Neural progenitor cell (in vitro differentiated cells): ENCODE data around the gene PXDC1.

Experiments used
- EZH2 ChIP-seq: fragments of 200-600 bp; sonication (generic); IDR thresholded peaks from 2 replicates; pipeline ENCODE4 v1.6.1; 2017; ENCODE audit warnings: antibody characterized with exemption, mild to moderate bottlenecking, moderate library complexity
- EZH2phosphoT487 ChIP-seq: fragments of 200-600 bp; sonication (generic); IDR thresholded peaks from 2 replicates; pipeline ENCODE4 v1.6.1; 2017; ENCODE audit warnings: antibody characterized with exemption
- TF ChIP-seq, protein P1 (sequence below): fragments of 200-600 bp; sonication (generic); IDR thresholded peaks from 2 replicates; pipeline ENCODE4 v1.5.1; 2017; ENCODE audit warnings: antibody characterized with exemption, mild to moderate bottlenecking

DNA sequence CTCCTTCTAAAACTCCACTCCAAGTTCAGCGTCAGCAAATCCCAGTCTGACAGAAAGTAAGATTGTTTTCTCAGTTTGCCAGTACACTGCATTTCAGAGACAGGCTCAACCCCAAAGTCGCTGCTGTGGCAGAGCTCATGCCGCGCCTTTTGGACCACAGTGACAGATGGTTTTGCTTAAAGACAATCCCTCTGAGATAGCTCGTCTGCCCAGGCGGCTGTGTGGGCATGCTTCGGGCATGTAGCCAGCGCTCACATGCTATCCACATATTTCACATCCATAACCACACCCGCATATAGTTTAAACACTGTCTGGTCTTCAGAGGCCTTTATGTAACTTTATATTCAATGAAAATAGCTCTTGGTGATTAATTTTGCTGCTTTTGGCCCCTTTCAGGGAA is 14.7 kb upstream of the PXDC1 start:
- TF ChIP-seq, protein P1, sequence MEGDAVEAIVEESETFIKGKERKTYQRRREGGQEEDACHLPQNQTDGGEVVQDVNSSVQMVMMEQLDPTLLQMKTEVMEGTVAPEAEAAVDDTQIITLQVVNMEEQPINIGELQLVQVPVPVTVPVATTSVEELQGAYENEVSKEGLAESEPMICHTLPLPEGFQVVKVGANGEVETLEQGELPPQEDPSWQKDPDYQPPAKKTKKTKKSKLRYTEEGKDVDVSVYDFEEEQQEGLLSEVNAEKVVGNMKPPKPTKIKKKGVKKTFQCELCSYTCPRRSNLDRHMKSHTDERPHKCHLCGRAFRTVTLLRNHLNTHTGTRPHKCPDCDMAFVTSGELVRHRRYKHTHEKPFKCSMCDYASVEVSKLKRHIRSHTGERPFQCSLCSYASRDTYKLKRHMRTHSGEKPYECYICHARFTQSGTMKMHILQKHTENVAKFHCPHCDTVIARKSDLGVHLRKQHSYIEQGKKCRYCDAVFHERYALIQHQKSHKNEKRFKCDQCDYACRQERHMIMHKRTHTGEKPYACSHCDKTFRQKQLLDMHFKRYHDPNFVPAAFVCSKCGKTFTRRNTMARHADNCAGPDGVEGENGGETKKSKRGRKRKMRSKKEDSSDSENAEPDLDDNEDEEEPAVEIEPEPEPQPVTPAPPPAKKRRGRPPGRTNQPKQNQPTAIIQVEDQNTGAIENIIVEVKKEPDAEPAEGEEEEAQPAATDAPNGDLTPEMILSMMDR = no peak
- TF ChIP-seq EZH2 = no peak
- TF ChIP-seq EZH2phosphoT487 = no peak
